Left lung (tissue), 10 donors: ENCODE measurements around the gene PLD1. TPM values are rescaled to one million over a fixed set of nuclear protein-coding genes. Genes with fewer than 3 reads are reported as not detected.

ENCODE experiments used
- ATAC-seq: fragments of 200-7000 bp; cut with Tn5 transposase; one replicate; pipeline ENCODE4 v1.9.1; 2020; ENCODE audit warnings: moderate library complexity
- DNase-seq, 4 donors: peaks; one replicate each; pipeline ENCODE4 v3.0.0-alpha.2; 2013 to 2020
- H3K27ac ChIP-seq, 2 donors: fragments of 200-600 bp; sonication (generic) in 1 of 2; one replicate each; pipeline versions ENCODE4 v1.5.0 to v1.8.0; 2020 to 2021
- H3K27me3 ChIP-seq, 2 donors: fragments of 200-600 bp; sonication (generic) in 1 of 2; one replicate each; pipeline versions ENCODE4 v1.5.0 to v1.8.0; 2020 to 2021
- H3K36me3 ChIP-seq, 2 donors: fragments of 200-600 bp; sonication (generic) in 1 of 2; one replicate each; pipeline versions ENCODE4 v1.5.0 to v1.8.0; 2020 to 2021
- H3K4me1 ChIP-seq, 2 donors: fragments of 200-600 bp; one replicate each; pipeline ENCODE4 v1.8.0; 2021
- H3K4me3 ChIP-seq, 2 donors: fragments of 200-600 bp; sonication (generic) in 1 of 2; one replicate each; pipeline versions ENCODE4 v1.5.0 to v1.8.0; 2020 to 2021; ENCODE audit warnings: mild to moderate bottlenecking in 1 of 2
- H3K9me3 ChIP-seq, 2 donors: fragments of 200-600 bp; sonication (generic) in 1 of 2; one replicate each; pipeline versions ENCODE4 v1.5.0 to v1.8.0; 2020 to 2021
- intact Hi-C, 2 donors: fragments of 100-400 bp; cut with DNase I; formaldehyde crosslinking; loops; one replicate each; pipeline versions ENCODE4 v1.11.2 to v1.14.2; 2022
- polyA plus RNA-seq, 6 donors: library from polyadenylated mRNA; unstranded; fragments of 120-200 nt; gene quantifications; one replicate each; pipeline ENCODE4 v1.2.1, GENCODE V29; 2013; ENCODE audit not compliant: insufficient read length in 6 of 6
- total RNA-seq, 2 donors: library from RNA; stranded (reverse); fragmentation: NEBNext Ultra II Directional; extraction: Animal tissue kit (Norgen Biotek cat#: 25700); gene quantifications; one replicate each; pipeline ENCODE4 v1.2.1, GENCODE V29; 2021
- TF ChIP-seq, protein P1 (sequence below), 2 donors: fragments of 200-600 bp; sonication (generic) in 1 of 2; IDR thresholded peaks; one replicate each; pipeline versions ENCODE4 v1.5.0 to v1.8.0; 2021; ENCODE audit warnings: antibody characterized with exemption in 2 of 2
- donor health status: DM: no; HTN: yes; CAD: no.
- donor health status: DM: no; HTN: no; CAD: no.

Gene PLD1
- total and polyA plus RNA-seq, 8 donors: 2.9 to 18.7 (median 5.8) TPM

DNA sequence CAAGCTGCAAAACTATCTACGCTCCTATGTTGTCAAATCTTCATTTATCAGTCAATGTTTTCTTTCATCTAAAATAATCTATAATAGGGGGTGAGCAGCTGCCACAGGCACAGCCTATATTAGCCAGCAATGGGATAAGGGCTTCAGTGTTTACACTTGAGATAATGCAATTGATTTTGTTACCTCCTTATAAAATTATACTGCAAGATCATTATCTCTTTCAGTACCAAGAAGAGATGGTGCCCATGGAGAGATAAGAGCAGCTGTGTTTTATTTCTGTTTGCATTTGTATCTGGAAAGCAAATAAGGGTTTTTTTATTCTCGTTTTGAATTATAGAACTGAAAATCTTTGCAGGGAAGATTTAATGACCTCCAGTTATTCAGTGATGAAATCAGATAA lies 68.9 kb downstream of the PLD1 start:
- no peaks in the 10 kb centered on the region for H3K9me3 ChIP-seq
- ATAC-seq (no peak), DNase-seq (no peak)
- H3K27ac ChIP-seq: no peak overlapping the region
- no peaks in the 10 kb centered on the region for H3K27me3 ChIP-seq
- H3K4me3 ChIP-seq: no peak overlapping the region
- H3K36me3 ChIP-seq: no peaks in the 10 kb centered on the region
- intact Hi-C loops: no loop called here
- TF ChIP-seq, protein P1, sequence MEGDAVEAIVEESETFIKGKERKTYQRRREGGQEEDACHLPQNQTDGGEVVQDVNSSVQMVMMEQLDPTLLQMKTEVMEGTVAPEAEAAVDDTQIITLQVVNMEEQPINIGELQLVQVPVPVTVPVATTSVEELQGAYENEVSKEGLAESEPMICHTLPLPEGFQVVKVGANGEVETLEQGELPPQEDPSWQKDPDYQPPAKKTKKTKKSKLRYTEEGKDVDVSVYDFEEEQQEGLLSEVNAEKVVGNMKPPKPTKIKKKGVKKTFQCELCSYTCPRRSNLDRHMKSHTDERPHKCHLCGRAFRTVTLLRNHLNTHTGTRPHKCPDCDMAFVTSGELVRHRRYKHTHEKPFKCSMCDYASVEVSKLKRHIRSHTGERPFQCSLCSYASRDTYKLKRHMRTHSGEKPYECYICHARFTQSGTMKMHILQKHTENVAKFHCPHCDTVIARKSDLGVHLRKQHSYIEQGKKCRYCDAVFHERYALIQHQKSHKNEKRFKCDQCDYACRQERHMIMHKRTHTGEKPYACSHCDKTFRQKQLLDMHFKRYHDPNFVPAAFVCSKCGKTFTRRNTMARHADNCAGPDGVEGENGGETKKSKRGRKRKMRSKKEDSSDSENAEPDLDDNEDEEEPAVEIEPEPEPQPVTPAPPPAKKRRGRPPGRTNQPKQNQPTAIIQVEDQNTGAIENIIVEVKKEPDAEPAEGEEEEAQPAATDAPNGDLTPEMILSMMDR (IDR thresholded peaks at IDR 0.05): no peak
- no peaks in the 10 kb centered on the region for H3K4me1 ChIP-seq

DNA sequence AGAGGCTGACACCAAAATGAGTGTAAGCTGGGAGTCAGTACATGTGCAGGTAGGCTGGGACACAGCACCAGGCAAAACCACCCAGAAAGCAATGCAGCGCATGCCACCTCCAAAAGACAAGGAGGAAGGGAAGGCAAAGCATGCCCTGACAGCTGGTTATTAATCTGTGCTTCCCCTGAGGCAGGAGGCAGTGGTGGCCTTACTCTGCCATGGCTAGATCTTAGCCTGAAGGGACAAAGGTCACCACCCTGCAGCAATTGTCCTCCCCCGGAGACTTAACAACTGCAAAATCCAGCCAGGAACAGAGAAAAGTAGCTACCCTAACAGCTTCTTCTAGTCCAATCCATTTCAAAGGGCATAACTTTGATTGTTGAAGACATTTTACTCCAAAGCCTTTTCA lies 73.7 kb downstream of the PLD1 start:
- H3K36me3 ChIP-seq: peaks cover 0 to 24% of the 10 kb centered on the region in 2 donors
- H3K27ac ChIP-seq: no peak overlapping the region
- intact Hi-C loops: no loop called here
- H3K4me3 ChIP-seq: no peak overlapping the region
- TF ChIP-seq, protein P1 (IDR thresholded peaks at IDR 0.05): no peak
- ATAC-seq (no peak), DNase-seq (no peak)
- H3K27me3 ChIP-seq: no peaks in the 10 kb centered on the region
- no peaks in the 10 kb centered on the region for H3K9me3 ChIP-seq
- no peaks in the 10 kb centered on the region for H3K4me1 ChIP-seq

DNA sequence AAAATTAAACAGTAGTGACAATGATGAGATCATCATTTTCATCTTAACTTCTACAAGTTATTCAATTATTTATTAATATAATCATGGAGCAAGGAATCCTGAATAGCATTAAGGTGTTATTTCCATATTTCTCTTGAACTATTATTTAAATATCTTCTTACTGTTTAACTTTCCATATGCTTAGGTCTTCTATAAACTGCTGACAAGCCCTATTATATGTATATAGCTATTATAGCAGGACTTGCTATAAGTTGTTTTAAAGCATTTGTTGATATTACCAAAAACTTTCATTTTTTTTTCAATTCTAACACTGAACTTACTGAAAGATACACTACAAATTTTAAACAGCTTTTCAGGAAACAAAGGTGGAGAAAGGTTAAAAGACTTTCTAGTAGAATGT lies 76.7 kb downstream of the PLD1 start:
- DNase-seq: no peak
- TF ChIP-seq, protein P1 (IDR thresholded peaks at IDR 0.05): no peak
- Histone ChIP-seq H3K27me3 (no peaks in the 10 kb centered on the region), H3K36me3 (peaks cover 0 to 25% of the 10 kb centered on the region in 2 donors), H3K4me3 (no peak overlapping the region), H3K9me3 (no peaks in the 10 kb centered on the region), H3K27ac (no peak overlapping the region), H3K4me1 (no peaks in the 10 kb centered on the region)
- ATAC-seq: no peak
- intact Hi-C loops: no loop called here

DNA sequence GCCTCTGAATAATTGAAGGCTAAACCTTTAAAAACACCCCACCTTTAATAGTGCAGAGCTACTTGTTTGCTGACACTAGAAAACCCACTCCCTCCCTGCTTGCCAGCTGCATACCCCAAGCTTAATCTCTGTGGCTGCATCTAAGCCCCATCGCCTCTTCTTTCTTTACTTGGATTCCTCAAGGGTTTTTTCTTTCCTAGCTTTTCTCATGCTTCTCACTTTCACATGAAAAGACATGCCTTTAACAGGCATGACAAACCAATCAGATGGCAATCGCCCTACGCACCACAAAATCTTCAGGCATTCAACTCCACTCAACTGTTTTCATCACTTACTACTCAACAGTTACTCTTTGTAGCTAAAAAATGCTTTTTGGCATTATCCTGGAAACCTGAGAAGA lies 77.5 kb downstream of the PLD1 start:
- H3K36me3 ChIP-seq: peaks cover 0 to 25% of the 10 kb centered on the region in 2 donors
- H3K4me1 ChIP-seq: no peaks in the 10 kb centered on the region
- TF ChIP-seq, protein P1 (IDR thresholded peaks at IDR 0.05): no peak
- H3K27me3 ChIP-seq: no peaks in the 10 kb centered on the region
- ATAC-seq (no peak), DNase-seq (no peak)
- H3K4me3 ChIP-seq: no peak overlapping the region
- intact Hi-C loops: no loop called here
- no peaks in the 10 kb centered on the region for H3K9me3 ChIP-seq
- no peak overlapping the region for H3K27ac ChIP-seq

DNA sequence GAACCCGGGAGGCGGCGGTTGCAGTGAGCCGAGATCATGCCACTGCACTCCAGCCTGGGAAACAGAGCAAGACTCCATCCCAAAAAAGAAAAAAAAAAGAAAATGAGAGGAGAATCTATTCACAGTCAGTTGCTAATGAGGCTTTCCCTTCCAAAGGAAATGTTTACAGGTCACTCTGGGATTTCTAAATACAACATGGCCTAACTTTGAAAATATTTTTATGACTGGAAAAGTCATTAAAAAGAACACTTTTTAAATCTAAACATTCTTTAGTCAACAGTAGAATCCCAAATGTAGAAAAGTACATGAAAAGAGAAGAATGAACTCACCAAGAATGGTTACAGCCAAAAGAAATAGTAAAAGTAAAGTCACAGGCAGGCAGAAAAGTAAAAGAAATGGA lies 78.6 kb downstream of the PLD1 start:
- TF ChIP-seq, protein P1 (IDR thresholded peaks at IDR 0.05): no peak
- ATAC-seq (no peak), DNase-seq (no peak)
- intact Hi-C loops: no loop called here
- H3K4me3 ChIP-seq: no peak overlapping the region
- H3K27ac ChIP-seq: no peak overlapping the region
- H3K27me3 ChIP-seq: no peaks in the 10 kb centered on the region
- H3K4me1 ChIP-seq: no peaks in the 10 kb centered on the region
- H3K9me3 ChIP-seq: no peaks in the 10 kb centered on the region
- peaks cover 0 to 28% of the 10 kb centered on the region in 2 donors for H3K36me3 ChIP-seq
